Trophoblast cell (in vitro differentiated cells and primary cell): Measurements from ENCODE around the gene THBS3.

ENCODE experiments used
- DNase-seq, 2 donors: peaks; one replicate each; pipeline ENCODE4 v3.0.0-alpha.2; 2016
- H2AFZ ChIP-seq: 2 replicates; pipeline ENCODE4 v1.6.1; 2013; ENCODE audit warnings: low read length, moderate library complexity, mild to moderate bottlenecking; ENCODE audit not compliant: insufficient read depth, poor library complexity
- H2AK5ac ChIP-seq: 2 replicates; pipeline ENCODE4 v1.6.1; 2013; ENCODE audit warnings: mild to moderate bottlenecking, low read length
- H2BK120ac ChIP-seq: 2 replicates; pipeline ENCODE4 v1.6.1; 2013; ENCODE audit warnings: low read length, mild to moderate bottlenecking, moderate library complexity; ENCODE audit not compliant: insufficient read depth, poor library complexity
- H2BK12ac ChIP-seq: 2 replicates; pipeline ENCODE4 v1.6.1; 2013; ENCODE audit warnings: mild to moderate bottlenecking, low read length, moderate library complexity
- H2BK5ac ChIP-seq: 2 replicates; pipeline ENCODE4 v1.6.1; 2013; ENCODE audit warnings: low read length, low read depth, moderate library complexity, mild to moderate bottlenecking; ENCODE audit not compliant: poor library complexity
- H3K14ac ChIP-seq: 2 replicates; pipeline ENCODE4 v1.6.1; 2013; ENCODE audit warnings: mild to moderate bottlenecking, low read length
- H3K18ac ChIP-seq: 2 replicates; pipeline ENCODE4 v1.6.1; 2013; ENCODE audit warnings: mild to moderate bottlenecking, low read length
- H3K23ac ChIP-seq: 2 replicates; pipeline ENCODE4 v1.6.1; 2013; ENCODE audit warnings: low read length
- H3K27ac ChIP-seq: 2 replicates; pipeline ENCODE4 v1.5.1; 2013; ENCODE audit warnings: low read depth, mild to moderate bottlenecking, inconsistent platforms, low read length, moderate library complexity
- H3K27me3 ChIP-seq: 2 replicates; pipeline ENCODE4 v1.6.1; 2013; ENCODE audit warnings: inconsistent platforms, mild to moderate bottlenecking, low read length, moderate library complexity; ENCODE audit not compliant: insufficient read depth
- H3K36me3 ChIP-seq, 2 experiments: 1 replicate in 1 of 2; 2 replicates in 1 of 2; pipeline ENCODE4 v1.6.1; 2013; ENCODE audit warnings: low read length in 2 of 2, mild to moderate bottlenecking in 2 of 2, moderate library complexity in 1 of 2; ENCODE audit not compliant: insufficient read depth in 2 of 2, control insufficient read depth in 1 of 2
- H3K4ac ChIP-seq: 2 replicates; pipeline ENCODE4 v1.6.1; 2013; ENCODE audit warnings: low read depth, mild to moderate bottlenecking, low read length, moderate library complexity
- H3K4me1 ChIP-seq, 2 experiments: 1 replicate in 1 of 2; 2 replicates in 1 of 2; pipeline ENCODE4 v1.6.1; 2013; ENCODE audit warnings: low read length in 2 of 2, mild to moderate bottlenecking in 2 of 2, moderate library complexity in 1 of 2; ENCODE audit not compliant: insufficient read depth in 2 of 2, control insufficient read depth in 1 of 2
- H3K4me2 ChIP-seq: 2 replicates; pipeline ENCODE4 v1.6.1; 2013; ENCODE audit warnings: inconsistent platforms, mild to moderate bottlenecking, low read length, moderate library complexity
- H3K4me3 ChIP-seq: 2 replicates; pipeline ENCODE4 v1.5.1; 2013; ENCODE audit warnings: mild to moderate bottlenecking, low read depth, low read length, inconsistent platforms
- H3K79me1 ChIP-seq: one replicate; pipeline ENCODE4 v1.6.1; 2013; ENCODE audit warnings: low read length
- H3K79me2 ChIP-seq: 2 replicates; pipeline ENCODE4 v1.6.1; 2013; ENCODE audit warnings: low read length, mild to moderate bottlenecking; ENCODE audit not compliant: control insufficient read depth, insufficient read depth, poor library complexity
- H3K9ac ChIP-seq: 2 replicates; pipeline ENCODE4 v1.6.1; 2013; ENCODE audit warnings: mild to moderate bottlenecking, low read length
- H3K9me3 ChIP-seq: 2 replicates; pipeline ENCODE4 v1.6.1; 2013; ENCODE audit warnings: low read depth, mild to moderate bottlenecking, control low read depth, inconsistent platforms, low read length; ENCODE audit not compliant: insufficient read depth
- H4K12ac ChIP-seq: 2 replicates; pipeline ENCODE4 v1.6.1; 2013; ENCODE audit warnings: low read depth, mild to moderate bottlenecking, low read length, moderate library complexity
- H4K8ac ChIP-seq: 2 replicates; pipeline ENCODE4 v1.6.1; 2013; ENCODE audit warnings: low read depth, mild to moderate bottlenecking, low read length, moderate library complexity
- H4K91ac ChIP-seq: one replicate; pipeline ENCODE4 v1.6.1; 2013; ENCODE audit warnings: low read depth, mild to moderate bottlenecking, low read length, moderate library complexity
- WGBS: extraction: QIAGEN DNeasy Blood & Tissue Kit; methylation state at CpG from one replicate; pipeline ENCODE4 v1.1.7; 2013; ENCODE audit warnings: missing lambda C conversion rate; ENCODE audit not compliant: insufficient read length, insufficient coverage; ENCODE audit errors: extremely low coverage; 5-methylcytosine and 5-hydroxymethylcytosine counted together

The THBS3 gene

DNA sequence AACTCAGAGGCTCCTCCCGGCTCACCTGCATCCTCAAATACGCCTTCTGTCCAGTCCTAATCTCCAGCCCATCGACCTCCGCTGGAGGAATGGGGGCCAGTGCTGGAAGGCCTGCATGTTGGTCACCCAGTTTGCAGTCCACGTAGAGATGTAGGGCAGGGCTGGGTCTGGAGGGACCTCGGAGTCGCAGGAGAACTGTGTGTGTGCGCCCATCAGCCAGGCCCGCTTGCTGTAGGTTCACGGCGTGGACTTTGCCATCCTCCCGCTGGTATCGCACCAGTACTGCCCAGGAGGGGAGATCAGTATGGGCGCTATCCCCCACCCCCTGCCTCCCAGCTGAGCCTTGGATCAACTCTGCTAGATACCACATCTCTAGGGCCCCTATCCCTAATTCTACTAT lies 2.7 kb downstream of the THBS3 start:
- Histone ChIP-seq H3K79me1 (peaks cover 18% of the 10 kb centered on the region), H3K27ac (no peak overlapping the region), H3K27me3 (no peaks in the 10 kb centered on the region), H2BK12ac (no peak overlapping the region), H3K9ac (no peak overlapping the region), H3K4me3 (no peak overlapping the region), H3K79me2 (peaks cover 12% of the 10 kb centered on the region), H2AK5ac (no peak overlapping the region), H2AFZ (no peak overlapping the region), H4K12ac (no peak overlapping the region), H4K8ac (no peak overlapping the region), H2BK120ac (no peak overlapping the region), H3K4me1 (peaks cover 12 to 14% of the 10 kb centered on the region in 2 experiments), H3K4me2 (no peak overlapping the region), H3K23ac (no peak overlapping the region), H3K4ac (no peak overlapping the region), H3K18ac (no peak overlapping the region), H2BK5ac (no peak overlapping the region), H3K9me3 (no peaks in the 10 kb centered on the region), H3K14ac (no peak overlapping the region), H4K91ac (no peak overlapping the region), H3K36me3 (peaks cover 17 to 32% of the 10 kb centered on the region in 2 experiments)
- DNase-seq: no peak
- WGBS: no CpG with 5 or more reads among the region's 14 CpGs

DNA sequence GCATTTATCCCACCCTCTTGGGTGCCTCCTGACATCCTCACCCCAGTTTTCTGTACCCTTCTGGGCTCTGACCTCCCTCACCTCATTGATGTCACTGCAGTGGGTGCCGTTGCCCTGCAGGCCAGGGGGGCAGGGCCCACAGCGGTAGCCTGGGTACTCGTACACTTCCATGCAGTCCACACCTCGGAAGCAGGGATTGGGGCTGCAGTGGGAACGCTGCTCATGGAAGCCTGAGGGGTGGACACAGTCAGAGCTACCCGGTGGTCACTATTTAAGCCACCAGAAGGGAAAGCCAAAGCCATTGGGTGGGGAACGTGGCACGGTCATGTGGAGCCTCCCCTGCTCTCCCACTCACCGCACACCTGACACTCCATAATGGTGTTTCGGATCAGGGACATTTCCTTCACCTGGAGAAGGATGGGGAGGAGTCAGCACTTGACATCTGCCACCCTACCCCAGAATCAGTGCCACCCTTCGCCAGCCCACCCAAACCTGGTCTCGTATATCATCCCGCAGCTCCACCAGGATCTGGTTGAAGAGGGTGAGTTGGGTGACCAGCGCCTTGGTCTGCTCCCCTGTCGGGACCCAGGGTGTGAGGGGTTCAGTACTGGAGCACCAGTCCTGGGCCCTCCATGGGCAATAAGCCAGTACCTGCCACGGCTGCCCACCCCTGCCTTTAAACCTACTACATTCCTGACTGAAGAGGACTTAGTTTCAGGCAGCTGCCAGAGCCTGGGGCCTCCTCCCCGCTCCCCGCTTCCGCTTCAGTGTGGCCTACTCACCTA lies 4.8 kb downstream of the THBS3 start:
- H3K27ac ChIP-seq: no peak overlapping the region
- H3K9ac ChIP-seq: no peak overlapping the region
- DNase-seq: no peak
- H3K18ac ChIP-seq: no peak overlapping the region
- H3K36me3 ChIP-seq: peaks cover 24 to 45% of the 10 kb centered on the region in 2 experiments
- H3K4ac ChIP-seq: no peak overlapping the region
- WGBS: no CpG with 5 or more reads among the region's 19 CpGs
- H3K9me3 ChIP-seq: no peaks in the 10 kb centered on the region
- no peak overlapping the region for H2BK120ac ChIP-seq
- H2BK5ac ChIP-seq: no peak overlapping the region
- no peak overlapping the region for H4K91ac ChIP-seq
- no peak overlapping the region for H2AK5ac ChIP-seq
- H2BK12ac ChIP-seq: no peak overlapping the region
- no peaks in the 10 kb centered on the region for H3K27me3 ChIP-seq
- no peak overlapping the region for H3K14ac ChIP-seq
- no peak overlapping the region for H3K4me3 ChIP-seq
- no peak overlapping the region for H4K8ac ChIP-seq
- no peak overlapping the region for H3K23ac ChIP-seq
- H3K79me1 ChIP-seq: peaks cover 4% of the 10 kb centered on the region
- H4K12ac ChIP-seq: no peak overlapping the region
- no peak overlapping the region for H3K4me2 ChIP-seq
- H3K79me2 ChIP-seq: no peaks in the 10 kb centered on the region
- H2AFZ ChIP-seq: no peak overlapping the region
- H3K4me1 ChIP-seq: peaks cover 8 to 9% of the 10 kb centered on the region in 2 experiments

DNA sequence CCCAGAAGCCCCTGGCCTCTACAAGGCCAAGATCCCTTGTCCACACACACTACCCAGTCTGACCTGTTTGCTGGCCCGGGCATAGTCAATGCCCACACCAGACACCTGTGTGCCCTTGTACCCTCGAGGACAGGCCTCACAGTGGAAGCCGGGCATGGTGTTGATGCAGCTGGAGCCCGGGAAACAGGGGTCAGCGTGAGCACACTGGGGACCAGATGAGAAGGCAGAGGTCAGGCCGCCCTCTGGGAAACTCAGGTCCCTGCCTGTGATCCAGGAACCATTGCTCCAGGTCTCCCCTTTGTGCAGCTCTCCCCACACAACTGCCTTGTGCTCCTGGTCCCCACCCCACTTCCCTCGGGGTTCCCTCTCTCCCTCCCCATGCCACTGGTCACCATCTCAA lies 5.5 kb downstream of the THBS3 start:
- Histone ChIP-seq H2AK5ac (no peak overlapping the region), H4K8ac (no peak overlapping the region), H3K14ac (no peak overlapping the region), H3K23ac (no peak overlapping the region), H4K12ac (no peak overlapping the region), H3K9me3 (no peaks in the 10 kb centered on the region), H3K4ac (no peak overlapping the region), H3K9ac (no peak overlapping the region), H3K4me2 (no peak overlapping the region), H3K79me2 (no peaks in the 10 kb centered on the region), H3K18ac (no peak overlapping the region), H3K79me1 (no peaks in the 10 kb centered on the region), H2AFZ (no peak overlapping the region), H2BK12ac (no peak overlapping the region), H3K4me3 (no peak overlapping the region), H2BK120ac (no peak overlapping the region), H4K91ac (no peak overlapping the region), H2BK5ac (no peak overlapping the region), H3K27ac (no peak overlapping the region), H3K27me3 (no peaks in the 10 kb centered on the region), H3K36me3 (peaks cover 30 to 52% of the 10 kb centered on the region in 2 experiments), H3K4me1 (peaks cover 3% of the 10 kb centered on the region in 2 experiments)
- no peak for DNase-seq
- no CpG with 5 or more reads among the region's 7 CpGs for WGBS

DNA sequence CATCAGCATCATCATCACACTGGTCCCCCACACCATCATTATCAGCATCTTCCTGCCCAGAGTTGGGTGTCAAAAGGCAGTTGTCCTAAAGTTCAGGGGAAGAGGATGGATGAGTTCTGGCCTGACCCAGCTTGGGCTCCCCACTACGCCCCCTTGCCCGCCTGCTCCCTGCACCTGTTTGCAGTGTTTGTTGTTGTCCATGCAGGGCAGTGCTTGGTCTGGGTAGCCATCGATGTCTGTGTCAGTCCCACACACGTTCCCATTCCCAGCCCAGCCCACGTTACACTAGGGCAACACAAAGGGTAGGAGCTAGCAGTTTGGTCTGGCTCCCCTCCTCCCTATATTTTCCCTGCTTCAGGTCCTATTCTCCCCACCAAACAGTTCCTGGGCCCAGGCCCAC lies 6.8 kb downstream of the THBS3 start:
- Histone ChIP-seq H3K79me2 (no peaks in the 10 kb centered on the region), H3K23ac (no peak overlapping the region), H4K8ac (no peak overlapping the region), H3K4ac (no peak overlapping the region), H3K79me1 (no peaks in the 10 kb centered on the region), H3K4me3 (no peak overlapping the region), H4K12ac (no peak overlapping the region), H3K14ac (no peak overlapping the region), H2BK5ac (no peak overlapping the region), H3K9ac (no peak overlapping the region), H3K27ac (no peak overlapping the region), H3K4me2 (no peak overlapping the region), H2BK120ac (no peak overlapping the region), H3K36me3 (peaks cover 36 to 61% of the 10 kb centered on the region in 2 experiments), H3K9me3 (no peaks in the 10 kb centered on the region), H2AFZ (no peak overlapping the region), H2AK5ac (no peak overlapping the region), H3K27me3 (no peaks in the 10 kb centered on the region), H4K91ac (no peak overlapping the region), H2BK12ac (no peak overlapping the region), H3K18ac (no peak overlapping the region), H3K4me1 (no peaks in the 10 kb centered on the region)
- no peak for DNase-seq
- no CpG with 5 or more reads among the region's 5 CpGs for WGBS
